Panc1 (cell line): Measurements from ENCODE around the gene ELFN2. TPM values are rescaled to one million over a fixed set of nuclear protein-coding genes. Genes with fewer than 3 reads are reported as not detected.

Experiments
- ATAC-seq: fragments of 200-7000 bp; cut with Tn5 transposase; 2 replicates; pipeline ENCODE4 v1.9.1; 2020; ENCODE audit warnings: mild to moderate bottlenecking, moderate library complexity
- BruUV-seq: library from RNA; stranded (reverse); fragments of 400-500 nt; replicated peaks from 2 replicates; lab custom pipeline; 2021; lab: Mats Ljungman, UMichigan
- CTCF ChIA-PET: fragments of 300-600 bp; sonication (Branson Sonifier 250); formaldehyde crosslinking; loops from one replicate; lab custom pipeline; 2022; ENCODE audit warnings: antibody characterized with exemption; lab: Charles Lee
- POLR2A ChIA-PET: fragments of 300-600 bp; sonication (Branson Sonifier 250); formaldehyde crosslinking; loops from one replicate; lab custom pipeline; 2022; ENCODE audit warnings: antibody characterized with exemption; lab: Charles Lee
- DNase-seq: peaks from one replicate; pipeline ENCODE4 v3.0.0-alpha.2; 2010; ENCODE audit warnings: low read depth, low spot score
- H3K27ac ChIP-seq: 2 replicates; pipeline ENCODE4 v1.5.1; 2011; ENCODE audit warnings: mild to moderate bottlenecking, low read length, inconsistent platforms
- H3K27me3 ChIP-seq: fragments of 200-500 bp; sonication (Bioruptor generic); 2 replicates; pipeline ENCODE4 v1.6.0; 2014; ENCODE audit warnings: low read length, inconsistent platforms; ENCODE audit not compliant: control insufficient read depth, insufficient read depth
- H3K36me3 ChIP-seq: fragments of 200-500 bp; sonication (Bioruptor generic); 2 replicates; pipeline ENCODE4 v1.5.1; 2014; ENCODE audit warnings: inconsistent platforms, mild to moderate bottlenecking, low read length, moderate library complexity; ENCODE audit not compliant: control insufficient read depth, insufficient read depth
- H3K4me1 ChIP-seq: 2 replicates; pipeline ENCODE4 v1.5.1; 2011; ENCODE audit warnings: inconsistent platforms, mild to moderate bottlenecking, low read length, moderate library complexity; ENCODE audit not compliant: control insufficient read depth, insufficient read depth
- H3K4me3 ChIP-seq, 2 experiments: 2 replicates each; pipeline ENCODE4 v1.5.1; 2011 to 2012; ENCODE audit warnings: low read depth in 2 of 2, low read length in 2 of 2, mild to moderate bottlenecking in 2 of 2, inconsistent platforms in 1 of 2, moderate library complexity in 1 of 2
- H3K9me3 ChIP-seq: fragments of 200-500 bp; sonication (Bioruptor generic); 2 replicates; pipeline ENCODE4 v1.5.1; 2014; ENCODE audit warnings: low read depth, mild to moderate bottlenecking, inconsistent platforms, low read length, moderate library complexity; ENCODE audit not compliant: control insufficient read depth, insufficient read depth
- CTCF ChIP-seq: fragments of 450-650 bp; IDR thresholded peaks from 2 replicates; pipeline ENCODE4 v1.5.1; 2017; ENCODE audit warnings: mild to moderate bottlenecking
- POLR2AphosphoS5 ChIP-seq: IDR thresholded peaks from 2 replicates; pipeline ENCODE4 v1.6.1; 2012; ENCODE audit warnings: mild to moderate bottlenecking, low read depth, low read length, moderate library complexity
- REST ChIP-seq, 2 experiments: IDR thresholded peaks; 2 replicates each; pipeline ENCODE4 v1.6.1; 2011 to 2012; ENCODE audit warnings: low read depth in 2 of 2, control low read depth in 1 of 2, low read length in 1 of 2, mild to moderate bottlenecking in 1 of 2, moderate library complexity in 1 of 2; ENCODE audit not compliant: insufficient read depth in 1 of 2
- SIN3A ChIP-seq: IDR thresholded peaks from 2 replicates; pipeline ENCODE4 v1.6.1; 2012; ENCODE audit warnings: low read depth, mild to moderate bottlenecking, low read length, moderate library complexity, borderline replicate concordance; ENCODE audit not compliant: insufficient read depth
- TCF7L2 ChIP-seq: IDR thresholded peaks from 2 replicates; pipeline ENCODE4 v1.6.1; 2011; ENCODE audit warnings: mild to moderate bottlenecking, low read depth, low read length, inconsistent platforms
- in situ Hi-C: cut with HindIII; loops from 2 replicates; pipeline ENCODE4 v1.10.0; 2016; ENCODE audit warnings: low sequenced_read_pairs, low pct_unique_long_range_greater_than_20kb
- intact Hi-C: fragments of 100-400 bp; cut with micrococcal nuclease; formaldehyde crosslinking; loops from one replicate; pipeline ENCODE4 v1.10.0; 2022; ENCODE audit not compliant: unreplicated experiment
- total RNA-seq: library from RNA; stranded (reverse); gene quantifications from one replicate; pipeline ENCODE4 v1.2.1, GENCODE V29; 2021; ENCODE audit not compliant: unreplicated experiment

Gene ELFN2
- total RNA-seq, 1 experiment from 2014 or later: 2.9 TPM

GRCh38 chr22:37460684-37461083, 33.4 kb upstream of the ELFN2 start:
- in situ Hi-C loops (no loop called here), intact Hi-C loops (no loop called here)
- H3K36me3 ChIP-seq: no peaks in the 10 kb centered on the region
- H3K4me3 ChIP-seq: no peak overlapping the region
- TF ChIP-seq TCF7L2: no peak
- no peak for TF ChIP-seq CTCF
- TF ChIP-seq SIN3A: no peak
- no peak for TF ChIP-seq REST (IDR thresholded peaks at IDR 0.05; ENCODE audit: insufficient read depth in 1 of 2, low read depth in 2 of 2, low read length in 1 of 2)
- TF ChIP-seq POLR2AphosphoS5: no peak
- POLR2A ChIA-PET: no interaction called here
- BruUV-seq: no TSS peak
- no peaks in the 10 kb centered on the region for H3K27me3 ChIP-seq
- DNase-seq: no peak
- H3K9me3 ChIP-seq: no peaks in the 10 kb centered on the region
- H3K27ac ChIP-seq: no peak overlapping the region
- CTCF ChIA-PET: no interaction called here
- H3K4me1 ChIP-seq: peaks cover 9% of the 10 kb centered on the region
- no peak for ATAC-seq

- peaks cover 19% of the 10 kb centered on the region for H3K4me1 ChIP-seq
- H3K9me3 ChIP-seq: no peaks in the 10 kb centered on the region
- ChIA-PET POLR2A (no interaction called here), CTCF (interaction anchor here (0.5 to 1.4 kb wide), 2 partner anchors 200 to 420 kb away, joined by 4 to 8 read pairs; no protein-coding TSS in a partner anchor)
- intact Hi-C loops (no loop called here), in situ Hi-C loops (no loop called here)
- TF ChIP-seq TCF7L2 (no peak), REST (IDR thresholded peaks at IDR 0.05; ENCODE audit: insufficient read depth in 1 of 2, low read depth in 2 of 2, low read length in 1 of 2) (no peak), POLR2AphosphoS5 (no peak), SIN3A (no peak), CTCF (no peak)
- H3K4me3 ChIP-seq: no peak overlapping the region
- no peak for DNase-seq
- no peak overlapping the region for H3K27ac ChIP-seq
- no peak for ATAC-seq
- H3K27me3 ChIP-seq: no peaks in the 10 kb centered on the region
- no TSS peak for BruUV-seq
- no peaks in the 10 kb centered on the region for H3K36me3 ChIP-seq
Measured at GRCh38 chr22:37459206-37459605, 31.9 kb upstream of the ELFN2 start.
